Activated T-cell treated with anti-CD3 and anti-CD28 coated beads for 1 hour (primary cell): ENCODE measurements around the gene LIMK2.
"Not testable (repeated sequence)": the region's sequence is repeated elsewhere in the genome, so short reads cannot be mapped to it uniquely, and the experiment has no call there.

Experiments
- DNase-seq: peaks from one replicate; pipeline ENCODE4 v3.0.0-alpha.2; 2020; ENCODE audit warnings: low read depth

LIMK2 gene

GRCh38 chr22:31290494-31291471 lies 78.7 kb downstream of the LIMK2 start:
- peak; percentile 91 for DNase-seq

- no peak for DNase-seq
Observed at GRCh38 chr22:31291481-31292235, 79.6 kb downstream of the LIMK2 start.

GRCh38 chr22:31292236-31292989 lies 80.3 kb downstream of the LIMK2 start, which contains the start of gene PIK3IP1:
PIK3IP1 (minus strand) TSS chr22:31292488; CDS start chr22:31292344, 144 bp downstream.
- peak; percentile 77 for DNase-seq

GRCh38 chr22:31295360-31295759 lies 83.3 kb downstream of the LIMK2 start:
- no peak for DNase-seq

GRCh38 chr22:31295831-31296657 lies 83.9 kb downstream of the LIMK2 start:
- no peak for DNase-seq

GRCh38 chr22:31300896-31301295 lies 88.8 kb downstream of the LIMK2 start:
- DNase-seq = no peak

GRCh38 chr22:31302006-31302405 lies 89.9 kb downstream of the LIMK2 start:
- no peak for DNase-seq

GRCh38 chr22:31302537-31302936 lies 90.4 kb downstream of the LIMK2 start:
- no peak for DNase-seq

- DNase-seq = no peak
Observed at GRCh38 chr22:31305194-31305593, 93.1 kb downstream of the LIMK2 start.

- DNase-seq = no peak
Observed at GRCh38 chr22:31308181-31308580, 96.1 kb downstream of the LIMK2 start.

- peak; percentile 64 for DNase-seq
Observed at GRCh38 chr22:31313366-31314147, 101.5 kb downstream of the LIMK2 start.

GRCh38 chr22:31314220-31314619 lies 102.1 kb downstream of the LIMK2 start:
- DNase-seq = not testable (repeated sequence)

GRCh38 chr22:31321421-31321820 lies 109.3 kb downstream of the LIMK2 start:
- no peak for DNase-seq

- DNase-seq = no peak
Observed at GRCh38 chr22:31323578-31324550, 111.8 kb downstream of the LIMK2 start.

GRCh38 chr22:31326877-31327276 lies 114.8 kb downstream of the LIMK2 start:
- no peak for DNase-seq

GRCh38 chr22:31327806-31328543 lies 115.9 kb downstream of the LIMK2 start:
- DNase-seq = no peak

- DNase-seq = no peak
Observed at GRCh38 chr22:31328544-31328960, 116.5 kb downstream of the LIMK2 start.

- no peak for DNase-seq
Observed at GRCh38 chr22:31329029-31329428, 116.9 kb downstream of the LIMK2 start.
